ENCODE measurements around the gene DYNLRB1. TPM values are rescaled to one million over a fixed set of nuclear protein-coding genes. Genes with fewer than 3 reads are reported as not detected.

DYNLRB1 gene
- total and polyA plus RNA-seq, 9 of the 15 experiments (the other 6 are each of a cell fraction or from before 2014, with no cell fraction given), result 48.7 to 358 (median 121) TPM

- H3K79me2 ChIP-seq (ENCODE audit: control insufficient read depth, insufficient read depth, low read length), result no peaks in the 10 kb centered on the region
- H3K4me1 ChIP-seq (replicated peaks in 1 of 2; ENCODE audit: control insufficient read depth in 2 of 2, insufficient read depth in 2 of 2, low read length in 2 of 2), result no peaks in the 10 kb centered on the region
- CTCF ChIA-PET (ENCODE audit: low intra/inter-chr PET ratio), result no interaction called here
- POLR2A ChIA-PET, result interaction anchor here (1.6 kb wide), 1 partner anchor 39 kb away, joined by 3 read pairs; no protein-coding TSS in a partner anchor
- H3K27ac ChIP-seq (ENCODE audit: extremely low read depth, low read depth, low read length), result no peak overlapping the region
- intact Hi-C loops (cut with micrococcal nuclease) (no loop called here), in situ Hi-C loops (cut with MboI) (no loop called here)
- no peak for DNase-seq (ENCODE audit: extremely low read depth in 1 of 4, low spot score in 3 of 4)
- H3K9ac ChIP-seq (ENCODE audit: insufficient read depth in 1 of 2, low read depth in 2 of 2, low read length in 2 of 2), result no peak overlapping the region
- H3K4me2 ChIP-seq (ENCODE audit: insufficient read depth, low read length), result no peak overlapping the region
- no peak for FAIRE-seq
- H3K36me3 ChIP-seq (ENCODE audit: control insufficient read depth, insufficient read depth, low read length), result peaks cover 82% of the 10 kb centered on the region
- no peak overlapping the region for H3K4me3 ChIP-seq
- H3K9me1 ChIP-seq (ENCODE audit: control insufficient read depth, insufficient read depth, low read length), result no peaks in the 10 kb centered on the region
- H3K9me3 ChIP-seq (replicated peaks; ENCODE audit: control insufficient read depth, insufficient read depth, low read depth, low read length), result no peaks in the 10 kb centered on the region
- H4K20me1 ChIP-seq (replicated peaks; ENCODE audit: control insufficient read depth, insufficient read depth, low read length), result no peaks in the 10 kb centered on the region
- ATAC-seq, result no peak
- no peak overlapping the region for H2AFZ ChIP-seq (ENCODE audit: low read depth, low read length)
- BruUV-seq (replicated peaks), result no TSS peak
- 97% methylated on average over 4 of the region's 4 CpGs for WGBS (ENCODE audit: insufficient coverage, low coverage, missing lambda C conversion rate)
- TF ChIP-seq HMG20A (CRISPR knock-in tag; conservative IDR thresholded peaks at IDR 0.05), result no peak
- 0 out of 2 replicates have a peak, but pooled peaks have one; percentile 22 for TF ChIP-seq ATF3 (IDR thresholded peaks at IDR 0.05)
- no peak for TF ChIP-seq ATF3 (CRISPR knock-in tag; conservative IDR thresholded peaks at IDR 0.05)
- TF ChIP-seq CEBPG (CRISPR knock-in tag; IDR thresholded peaks at IDR 0.05), result no peak
- TF ChIP-seq CEBPG (tag; conservative IDR thresholded peaks at IDR 0.05 in 1 of 2, IDR thresholded peaks at IDR 0.05 in 1 of 2), result peak in 1 of 2 experiments; percentile 35; a peak in 1 of 4 replicates
- H3K27me3 ChIP-seq (ENCODE audit: control insufficient read depth in 2 of 2, insufficient read depth in 2 of 2, low read length in 2 of 2), result no peaks in the 10 kb centered on the region
These were observed 24.2 kb upstream of the DYNLRB1 start for GRCh38 chr20:34491932-34492509.

All from K562 (cell line).